ENCODE results near the gene STUB1.
"Not testable (repeated sequence)": the region's sequence is repeated elsewhere in the genome, so short reads cannot be mapped to it uniquely, and the experiment has no call there.

STUB1 gene

GRCh38 chr16:711548-712320, 31.5 kb downstream of the STUB1 start:
- DNase-seq (ENCODE audit: low read depth, low spot score), result no peak

- DNase-seq (ENCODE audit: low read depth, low spot score), result not testable (repeated sequence)
Measured at GRCh38 chr16:712740-713250, 32.6 kb downstream of the STUB1 start.

- DNase-seq (ENCODE audit: low read depth, low spot score), result no peak
Measured at GRCh38 chr16:714079-714478, 33.9 kb downstream of the STUB1 start.

- no peak for DNase-seq (ENCODE audit: low read depth, low spot score)
Measured at GRCh38 chr16:714558-715476, 34.6 kb downstream of the STUB1 start, which contains the start of gene METRN. Gene METRN (plus strand): TSS chr16:715118. CDS start chr16:715290, 172 bp downstream.

GRCh38 chr16:715477-716199, 35.4 kb downstream of the STUB1 start:
- no peak for DNase-seq (ENCODE audit: low read depth, low spot score)

- no peak for DNase-seq (ENCODE audit: low read depth, low spot score)
Measured at GRCh38 chr16:716200-716568, 36.0 kb downstream of the STUB1 start.

- DNase-seq (ENCODE audit: low read depth, low spot score), result no peak
Measured at GRCh38 chr16:716768-717325, 36.6 kb downstream of the STUB1 start.

- DNase-seq (ENCODE audit: low read depth, low spot score), result no peak
Measured at GRCh38 chr16:717450-718245, 37.4 kb downstream of the STUB1 start.

GRCh38 chr16:718389-718788, 38.2 kb downstream of the STUB1 start:
- no peak for DNase-seq (ENCODE audit: low read depth, low spot score)

- DNase-seq (ENCODE audit: low read depth, low spot score), result no peak
Measured at GRCh38 chr16:718922-719321, 38.7 kb downstream of the STUB1 start.

GRCh38 chr16:719815-720446, 39.7 kb downstream of the STUB1 start:
- DNase-seq (ENCODE audit: low read depth, low spot score), result no peak

GRCh38 chr16:720447-720989, 40.3 kb downstream of the STUB1 start:
- no peak for DNase-seq (ENCODE audit: low read depth, low spot score)

- no peak for DNase-seq (ENCODE audit: low read depth, low spot score)
Measured at GRCh38 chr16:720990-721764, 41.0 kb downstream of the STUB1 start, which contains the start of gene ANTKMT. Gene ANTKMT (plus strand): TSS chr16:721146. CDS start chr16:721275, 129 bp downstream.

- no peak for DNase-seq (ENCODE audit: low read depth, low spot score)
Measured at GRCh38 chr16:721765-722540, 41.7 kb downstream of the STUB1 start.

GRCh38 chr16:722835-723633, 42.8 kb downstream of the STUB1 start:
- DNase-seq (ENCODE audit: low read depth, low spot score), result no peak

GRCh38 chr16:723695-724094, 43.5 kb downstream of the STUB1 start:
- DNase-seq (ENCODE audit: low read depth, low spot score), result no peak

All from brain pericyte (primary cell).